ENCODE measurements around the gene FOXP4. TPM values are rescaled to one million over a fixed set of nuclear protein-coding genes. Genes with fewer than 3 reads are reported as not detected.

FOXP4 gene
- total and polyA plus RNA-seq, 2 of the 13 experiments (the other 11 are each of a cell fraction or from before 2014, with no cell fraction given): 11.0 to 12.4 TPM

- BruUV-seq (replicated peaks): no TSS peak
- Histone ChIP-seq H4K20me1 (ENCODE audit: insufficient read depth, low read length) (no peaks in the 10 kb centered on the region), H3K4me3 (replicated peaks in 1 of 3; ENCODE audit: insufficient read depth in 1 of 3, low read depth in 2 of 3, low read length in 3 of 3) (peak overlapping the region in 1 of 3 experiments; percentile 7; a peak in 1 of 6 replicates), H3K79me2 (ENCODE audit: insufficient read depth, low read length) (no peaks in the 10 kb centered on the region), H3K4me2 (ENCODE audit: low read depth, low read length) (peak overlapping the region; percentile 47), H3K9me3 (ENCODE audit: low read length) (no peaks in the 10 kb centered on the region), H3K27me3 (ENCODE audit: control insufficient read depth in 1 of 2, insufficient read depth in 2 of 2, low read length in 2 of 2) (peaks cover 5 to 70% of the 10 kb centered on the region in 2 experiments; a peak in 4 of 5 replicates), H3K36me3 (replicated peaks in 1 of 2; ENCODE audit: control insufficient read depth in 1 of 2, insufficient read depth in 2 of 2, low read length in 2 of 2) (no peaks in the 10 kb centered on the region), H3K27ac (ENCODE audit: extremely low read length, insufficient read depth, low read length) (no peak overlapping the region), H2AFZ (ENCODE audit: low read length) (no peak overlapping the region), H3K4me1 (ENCODE audit: insufficient read depth, low read length) (peaks cover 45% of the 10 kb centered on the region), H3K9ac (ENCODE audit: insufficient read depth, low read depth, low read length) (0 out of 2 replicates have a peak overlapping the region, but pooled peaks have one; percentile 8)
- POLR2A ChIA-PET: no interaction called here
- ATAC-seq: peak; percentile 27
- DNase-seq (ENCODE audit: low spot score): peak; percentile 43
- intact Hi-C loops (cut with micrococcal nuclease; ENCODE audit: unreplicated experiment) (no loop called here), in situ Hi-C loops (cut with HindIII; ENCODE audit: extremely low pct_ligation_motif_present, low pct_unique_long_range_greater_than_20kb) (no loop called here)
- no peak for FAIRE-seq
- WGBS (ENCODE audit: low lambda C conversion rate): 0% methylated on average over 3 of the region's 4 CpGs
- CTCF ChIA-PET (ENCODE audit: low intra/inter-chr PET ratio, low total read pairs): no interaction called here
- TF ChIP-seq ZNF639 (CRISPR knock-in tag; conservative IDR thresholded peaks at IDR 0.05): no peak
- no peak for TF ChIP-seq MIER3 (CRISPR knock-in tag; IDR thresholded peaks at IDR 0.05; ENCODE audit: borderline replicate concordance)
- TF ChIP-seq FOSL2 (CRISPR knock-in tag; IDR thresholded peaks at IDR 0.05): no peak
- TF ChIP-seq ZNF552 (CRISPR knock-in tag; IDR thresholded peaks at IDR 0.05; ENCODE audit: borderline replicate concordance): no peak
- TF ChIP-seq POGZ (CRISPR knock-in tag; IDR thresholded peaks at IDR 0.05): no peak
- TF ChIP-seq ZFP36 (IDR thresholded peaks at IDR 0.05; ENCODE audit: borderline replicate concordance, low read depth, low read length, partially characterized antibody): no peak
- no peak for TF ChIP-seq SMC3 (IDR thresholded peaks at IDR 0.05; ENCODE audit: low read length)
- TF ChIP-seq NR2F6 (IDR thresholded peaks at IDR 0.05): peak; percentile 39
- no peak for TF ChIP-seq NR2F6 (CRISPR knock-in tag; IDR thresholded peaks at IDR 0.05)
- no peak for TF ChIP-seq ZNF331 (CRISPR knock-in tag; IDR thresholded peaks at IDR 0.05)
- no peak for TF ChIP-seq ATF3 (CRISPR knock-in tag; IDR thresholded peaks at IDR 0.05)
- TF ChIP-seq XBP1 (CRISPR knock-in tag; IDR thresholded peaks at IDR 0.05): no peak
- no peak for TF ChIP-seq TMF1 (CRISPR knock-in tag; IDR thresholded peaks at IDR 0.05; ENCODE audit: low read depth)
- no peak for TF ChIP-seq IKZF4 (CRISPR knock-in tag; IDR thresholded peaks at IDR 0.05; ENCODE audit: borderline replicate concordance, low read depth, not compliant biosample characterization)
- TF ChIP-seq PCBP1 (IDR thresholded peaks at IDR 0.05; ENCODE audit: borderline replicate concordance, low read depth, low read length): no peak
- no peak for TF ChIP-seq ZNF724P (CRISPR knock-in tag; IDR thresholded peaks at IDR 0.05; ENCODE audit: borderline replicate concordance)
- TF ChIP-seq ZNF891 (CRISPR knock-in tag; IDR thresholded peaks at IDR 0.05): 0 out of 2 replicates have a peak, but pooled peaks have one; percentile 30
- TF ChIP-seq YEATS2 (CRISPR knock-in tag; IDR thresholded peaks at IDR 0.05; ENCODE audit: borderline replicate concordance): no peak
- no peak for TF ChIP-seq SAFB2 (CRISPR knock-in tag; IDR thresholded peaks at IDR 0.05; ENCODE audit: borderline replicate concordance, low read depth)
- TF ChIP-seq NFE2L1 (CRISPR knock-in tag; IDR thresholded peaks at IDR 0.05; ENCODE audit: borderline replicate concordance): no peak
- no peak for TF ChIP-seq ZFP91 (CRISPR knock-in tag; IDR thresholded peaks at IDR 0.05; ENCODE audit: borderline replicate concordance)
- no peak for TF ChIP-seq ZNF607 (CRISPR knock-in tag; IDR thresholded peaks at IDR 0.05; ENCODE audit: borderline replicate concordance)
- no peak for TF ChIP-seq NR2F1 (CRISPR knock-in tag; IDR thresholded peaks at IDR 0.05)
- no peak for TF ChIP-seq SAP130 (CRISPR knock-in tag; IDR thresholded peaks at IDR 0.05; ENCODE audit: low read depth)
These were observed 98.2 kb downstream of the FOXP4 start for GRCh38 chr6:41644297-41644879.

All from HepG2 (cell line).